Panc1 (cell line): Measurements from ENCODE around the gene TMEM267.

Experiments
- POLR2AphosphoS5 ChIP-seq: IDR thresholded peaks from 2 replicates; pipeline ENCODE4 v1.6.1; 2012; ENCODE audit warnings: mild to moderate bottlenecking, low read depth, low read length, moderate library complexity
- SIN3A ChIP-seq: IDR thresholded peaks from 2 replicates; pipeline ENCODE4 v1.6.1; 2012; ENCODE audit warnings: low read depth, mild to moderate bottlenecking, low read length, moderate library complexity, borderline replicate concordance; ENCODE audit not compliant: insufficient read depth
- TF ChIP-seq, protein P1 (sequence below): fragments of 450-650 bp; IDR thresholded peaks from 2 replicates; pipeline ENCODE4 v1.5.1; 2017; ENCODE audit warnings: mild to moderate bottlenecking
- TF ChIP-seq, protein P2 (sequence below), 2 experiments: IDR thresholded peaks; 2 replicates each; pipeline ENCODE4 v1.6.1; 2011 to 2012; ENCODE audit warnings: low read depth in 2 of 2, control low read depth in 1 of 2, low read length in 1 of 2, mild to moderate bottlenecking in 1 of 2, moderate library complexity in 1 of 2; ENCODE audit not compliant: insufficient read depth in 1 of 2

DNA sequence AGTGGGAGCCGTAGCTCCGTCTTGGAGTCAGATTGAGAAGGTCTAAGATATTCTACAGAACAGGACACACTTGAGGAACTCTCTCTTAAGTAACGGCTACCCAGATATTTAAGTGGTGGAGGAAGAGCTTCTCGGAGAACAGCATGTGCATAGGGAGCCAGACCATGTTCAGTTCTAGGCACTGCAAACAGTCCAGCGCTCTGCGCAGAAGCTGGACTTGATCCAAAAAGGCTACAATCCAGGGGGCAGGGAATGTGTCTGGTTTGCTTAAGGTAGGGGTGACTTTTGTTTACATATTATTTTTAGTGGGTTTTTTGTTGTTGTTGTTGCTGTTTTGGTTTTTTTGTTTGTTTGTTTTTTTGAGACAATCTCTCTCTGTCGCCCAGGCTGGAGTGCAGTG is 54.6 kb downstream of the TMEM267 start:
- TF ChIP-seq, protein P1, sequence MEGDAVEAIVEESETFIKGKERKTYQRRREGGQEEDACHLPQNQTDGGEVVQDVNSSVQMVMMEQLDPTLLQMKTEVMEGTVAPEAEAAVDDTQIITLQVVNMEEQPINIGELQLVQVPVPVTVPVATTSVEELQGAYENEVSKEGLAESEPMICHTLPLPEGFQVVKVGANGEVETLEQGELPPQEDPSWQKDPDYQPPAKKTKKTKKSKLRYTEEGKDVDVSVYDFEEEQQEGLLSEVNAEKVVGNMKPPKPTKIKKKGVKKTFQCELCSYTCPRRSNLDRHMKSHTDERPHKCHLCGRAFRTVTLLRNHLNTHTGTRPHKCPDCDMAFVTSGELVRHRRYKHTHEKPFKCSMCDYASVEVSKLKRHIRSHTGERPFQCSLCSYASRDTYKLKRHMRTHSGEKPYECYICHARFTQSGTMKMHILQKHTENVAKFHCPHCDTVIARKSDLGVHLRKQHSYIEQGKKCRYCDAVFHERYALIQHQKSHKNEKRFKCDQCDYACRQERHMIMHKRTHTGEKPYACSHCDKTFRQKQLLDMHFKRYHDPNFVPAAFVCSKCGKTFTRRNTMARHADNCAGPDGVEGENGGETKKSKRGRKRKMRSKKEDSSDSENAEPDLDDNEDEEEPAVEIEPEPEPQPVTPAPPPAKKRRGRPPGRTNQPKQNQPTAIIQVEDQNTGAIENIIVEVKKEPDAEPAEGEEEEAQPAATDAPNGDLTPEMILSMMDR = no peak
- TF ChIP-seq POLR2AphosphoS5 (no peak), SIN3A (no peak)
- TF ChIP-seq, protein P2, sequence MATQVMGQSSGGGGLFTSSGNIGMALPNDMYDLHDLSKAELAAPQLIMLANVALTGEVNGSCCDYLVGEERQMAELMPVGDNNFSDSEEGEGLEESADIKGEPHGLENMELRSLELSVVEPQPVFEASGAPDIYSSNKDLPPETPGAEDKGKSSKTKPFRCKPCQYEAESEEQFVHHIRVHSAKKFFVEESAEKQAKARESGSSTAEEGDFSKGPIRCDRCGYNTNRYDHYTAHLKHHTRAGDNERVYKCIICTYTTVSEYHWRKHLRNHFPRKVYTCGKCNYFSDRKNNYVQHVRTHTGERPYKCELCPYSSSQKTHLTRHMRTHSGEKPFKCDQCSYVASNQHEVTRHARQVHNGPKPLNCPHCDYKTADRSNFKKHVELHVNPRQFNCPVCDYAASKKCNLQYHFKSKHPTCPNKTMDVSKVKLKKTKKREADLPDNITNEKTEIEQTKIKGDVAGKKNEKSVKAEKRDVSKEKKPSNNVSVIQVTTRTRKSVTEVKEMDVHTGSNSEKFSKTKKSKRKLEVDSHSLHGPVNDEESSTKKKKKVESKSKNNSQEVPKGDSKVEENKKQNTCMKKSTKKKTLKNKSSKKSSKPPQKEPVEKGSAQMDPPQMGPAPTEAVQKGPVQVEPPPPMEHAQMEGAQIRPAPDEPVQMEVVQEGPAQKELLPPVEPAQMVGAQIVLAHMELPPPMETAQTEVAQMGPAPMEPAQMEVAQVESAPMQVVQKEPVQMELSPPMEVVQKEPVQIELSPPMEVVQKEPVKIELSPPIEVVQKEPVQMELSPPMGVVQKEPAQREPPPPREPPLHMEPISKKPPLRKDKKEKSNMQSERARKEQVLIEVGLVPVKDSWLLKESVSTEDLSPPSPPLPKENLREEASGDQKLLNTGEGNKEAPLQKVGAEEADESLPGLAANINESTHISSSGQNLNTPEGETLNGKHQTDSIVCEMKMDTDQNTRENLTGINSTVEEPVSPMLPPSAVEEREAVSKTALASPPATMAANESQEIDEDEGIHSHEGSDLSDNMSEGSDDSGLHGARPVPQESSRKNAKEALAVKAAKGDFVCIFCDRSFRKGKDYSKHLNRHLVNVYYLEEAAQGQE (IDR thresholded peaks at IDR 0.05; ENCODE audit: insufficient read depth in 1 of 2, low read depth in 2 of 2, low read length in 1 of 2) = no peak
